ENCODE results near the gene HSD17B4.
"Not testable (repeated sequence)": the region's sequence is repeated elsewhere in the genome, so short reads cannot be mapped to it uniquely, and the experiment has no call there.

Gene HSD17B4

DNA sequence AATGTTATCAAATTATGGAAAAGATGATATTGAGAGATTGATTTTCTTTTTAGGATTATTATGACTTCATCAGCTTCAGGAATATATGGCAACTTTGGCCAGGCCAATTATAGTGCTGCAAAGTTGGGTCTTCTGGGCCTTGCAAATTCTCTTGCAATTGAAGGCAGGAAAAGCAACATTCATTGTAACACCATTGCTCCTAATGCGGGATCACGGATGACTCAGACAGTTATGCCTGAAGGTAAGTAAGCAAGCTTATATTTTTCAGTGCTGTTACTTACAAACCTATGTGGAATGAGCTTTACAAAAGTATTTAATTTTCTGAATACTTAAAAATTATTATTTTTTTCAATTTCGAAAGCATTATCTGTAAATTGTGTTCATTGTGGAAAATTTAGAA lies 26.5 kb downstream of the HSD17B4 start:
- in situ Hi-C loops (cut with HindIII; ENCODE audit: low sequenced_read_pairs): no loop called here

DNA sequence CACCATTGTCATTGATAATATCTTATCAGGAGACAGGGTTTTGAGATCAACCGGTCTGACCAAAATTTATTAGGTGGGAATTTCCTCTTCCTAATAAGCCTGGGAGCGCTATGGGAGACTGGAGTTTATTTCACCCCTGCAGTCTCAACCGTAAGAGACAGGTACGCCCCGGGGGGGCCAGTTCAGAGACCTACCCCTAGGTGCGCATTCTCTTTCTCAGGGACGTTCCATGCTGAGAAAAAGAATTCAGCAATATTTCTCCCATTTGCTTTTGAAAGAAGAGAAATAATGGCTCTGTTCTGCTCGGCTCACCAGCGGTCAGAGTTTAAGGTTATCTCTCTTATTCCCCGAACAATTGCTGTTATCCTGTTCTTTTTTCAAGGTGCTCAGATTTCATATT lies 28.3 kb downstream of the HSD17B4 start:
- in situ Hi-C loops (cut with HindIII; ENCODE audit: low sequenced_read_pairs): not testable (repeated sequence)

DNA sequence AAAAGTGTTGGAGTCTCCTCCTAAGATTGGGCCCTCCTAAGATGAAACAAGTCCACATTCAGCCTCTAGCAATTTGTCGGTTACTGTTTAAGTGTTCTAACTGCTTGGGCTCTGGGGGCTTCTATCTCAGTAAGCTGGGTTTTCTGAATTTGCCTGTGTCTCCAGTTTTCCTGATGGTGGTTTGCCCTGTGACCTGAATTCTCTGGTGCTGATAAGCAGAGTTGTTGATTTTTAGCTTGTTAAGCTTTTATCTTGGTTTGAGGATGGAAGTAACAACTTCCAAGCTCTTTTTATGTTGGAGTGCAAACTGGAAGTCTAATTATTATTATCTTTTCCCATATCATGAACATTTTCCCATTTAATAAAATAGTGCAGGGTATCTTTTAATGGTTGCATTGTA lies 30.9 kb downstream of the HSD17B4 start:
- in situ Hi-C loops (cut with HindIII; ENCODE audit: low sequenced_read_pairs): no loop called here

- in situ Hi-C loops (cut with HindIII; ENCODE audit: low sequenced_read_pairs): no loop called here
Observed at GRCh38 chr5:119484884-119485283, 32.6 kb downstream of the HSD17B4 start.

GRCh38 chr5:119501671-119502179 lies 49.4 kb downstream of the HSD17B4 start:
- in situ Hi-C loops (cut with HindIII; ENCODE audit: low sequenced_read_pairs): no loop called here

DNA sequence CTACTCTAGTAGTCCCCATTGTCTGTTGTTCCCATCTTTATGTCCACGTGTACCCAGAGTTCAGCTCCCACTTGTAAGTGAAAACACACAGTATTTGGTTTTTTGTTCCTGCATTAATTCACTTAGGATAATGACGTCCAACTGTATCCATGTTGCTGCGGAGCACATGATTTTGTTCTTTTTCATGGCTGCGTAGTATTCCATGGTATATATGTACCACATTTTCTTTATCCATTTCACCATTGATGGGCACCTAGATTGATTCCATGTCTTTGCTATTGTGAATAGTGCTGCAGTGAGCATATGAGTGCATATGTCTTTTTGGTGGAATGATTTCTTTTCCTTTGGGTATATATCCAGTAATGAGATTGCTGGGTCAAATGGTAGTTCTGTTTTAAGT lies 51.6 kb downstream of the HSD17B4 start:
- in situ Hi-C loops (cut with HindIII; ENCODE audit: low sequenced_read_pairs): not testable (repeated sequence)

GRCh38 chr5:119512277-119512676 lies 60.0 kb downstream of the HSD17B4 start:
- in situ Hi-C loops (cut with HindIII; ENCODE audit: low sequenced_read_pairs): no loop called here

- in situ Hi-C loops (cut with HindIII; ENCODE audit: low sequenced_read_pairs): no loop called here
Observed at GRCh38 chr5:119515192-119515591, 62.9 kb downstream of the HSD17B4 start.

- in situ Hi-C loops (cut with HindIII; ENCODE audit: low sequenced_read_pairs): not testable (repeated sequence)
Observed at GRCh38 chr5:119517115-119517514, 64.8 kb downstream of the HSD17B4 start.

DNA sequence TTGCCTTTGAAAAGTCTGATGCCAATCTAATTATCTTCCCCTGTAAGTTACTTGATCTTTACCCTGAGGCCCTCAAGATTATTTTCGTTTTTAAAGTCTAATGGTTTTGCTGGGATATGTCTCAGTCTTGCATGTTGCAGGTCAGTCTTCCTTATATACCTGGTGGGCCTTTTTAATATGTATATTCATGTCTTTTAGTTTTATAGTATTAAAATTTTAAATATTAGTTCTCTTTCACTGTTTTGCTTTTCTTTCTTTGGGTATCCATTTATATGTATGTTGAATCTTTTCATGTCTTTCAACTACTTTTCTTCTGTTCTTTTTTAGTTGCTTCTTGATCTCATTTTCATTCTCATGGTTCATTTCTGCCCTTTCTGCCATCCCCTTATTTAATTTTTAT lies 68.9 kb downstream of the HSD17B4 start:
- in situ Hi-C loops (cut with HindIII; ENCODE audit: low sequenced_read_pairs): no loop called here

GRCh38 chr5:119522841-119523240 lies 70.5 kb downstream of the HSD17B4 start:
- in situ Hi-C loops (cut with HindIII; ENCODE audit: low sequenced_read_pairs): no loop called here

GRCh38 chr5:119524485-119524884 lies 72.2 kb downstream of the HSD17B4 start:
- in situ Hi-C loops (cut with HindIII; ENCODE audit: low sequenced_read_pairs): no loop called here

DNA sequence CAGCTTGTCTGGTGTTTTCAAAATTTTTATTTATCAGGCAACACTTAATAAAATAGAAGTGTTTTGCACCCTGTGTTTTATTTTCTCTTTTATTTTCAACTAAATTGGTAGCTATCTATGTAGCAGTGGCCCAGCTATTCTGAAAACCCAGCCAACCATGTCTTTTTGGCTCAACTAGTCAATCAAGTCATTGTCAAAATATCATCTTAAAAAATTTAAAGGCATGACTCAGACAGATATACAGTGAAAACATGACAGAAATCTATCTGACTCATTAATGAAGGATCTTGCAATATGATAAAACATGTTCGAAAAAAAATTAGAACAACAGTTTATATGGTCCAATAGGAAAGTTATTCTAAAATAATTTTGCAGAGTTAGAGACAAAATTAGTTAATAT lies 75.1 kb downstream of the HSD17B4 start:
- in situ Hi-C loops (cut with HindIII; ENCODE audit: low sequenced_read_pairs): no loop called here

GRCh38 chr5:119529811-119530210 lies 77.5 kb downstream of the HSD17B4 start:
- in situ Hi-C loops (cut with HindIII; ENCODE audit: low sequenced_read_pairs): no loop called here

DNA sequence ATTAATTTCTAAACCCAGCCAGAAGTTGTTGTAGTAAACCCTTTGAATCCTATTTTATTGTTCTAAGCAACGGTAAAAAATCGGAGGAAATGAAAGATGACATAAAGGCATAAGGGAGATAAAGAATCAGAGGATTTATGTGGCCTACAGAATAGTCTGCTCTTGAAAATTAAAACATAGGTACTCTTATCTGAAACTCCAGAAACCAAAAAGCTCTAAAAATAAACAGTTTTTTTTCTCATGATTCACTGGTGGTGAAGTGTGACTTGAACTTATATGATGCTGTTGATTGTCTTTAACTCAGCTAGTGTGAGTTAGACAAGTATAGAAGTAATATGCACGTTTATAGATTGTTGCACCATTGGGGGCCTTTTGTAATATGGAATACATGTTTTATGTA lies 80.3 kb downstream of the HSD17B4 start:
- in situ Hi-C loops (cut with HindIII; ENCODE audit: low sequenced_read_pairs): no loop called here

DNA sequence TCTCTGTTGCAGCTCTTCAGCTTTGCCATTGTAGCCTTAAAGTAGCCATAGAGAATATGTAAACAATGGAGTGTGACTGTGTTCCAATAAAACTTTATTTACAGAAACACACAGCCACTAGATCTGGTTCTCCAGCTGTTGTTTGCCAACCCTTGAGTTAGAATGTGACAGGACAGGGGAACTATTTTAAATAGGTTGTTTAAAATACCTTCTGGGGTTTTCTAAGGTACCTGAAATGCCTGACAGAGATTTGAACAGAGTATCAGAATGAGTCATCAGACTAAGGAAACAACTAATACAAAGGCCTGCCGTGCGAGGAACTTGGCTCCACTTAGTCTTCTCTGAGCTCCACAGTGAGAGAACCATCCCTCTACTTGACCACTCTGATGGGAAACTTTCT lies 85.4 kb downstream of the HSD17B4 start:
- in situ Hi-C loops (cut with HindIII; ENCODE audit: low sequenced_read_pairs): no loop called here

GRCh38 chr5:119541716-119542115 lies 89.4 kb downstream of the HSD17B4 start:
- in situ Hi-C loops (cut with HindIII; ENCODE audit: low sequenced_read_pairs): no loop called here

DNA sequence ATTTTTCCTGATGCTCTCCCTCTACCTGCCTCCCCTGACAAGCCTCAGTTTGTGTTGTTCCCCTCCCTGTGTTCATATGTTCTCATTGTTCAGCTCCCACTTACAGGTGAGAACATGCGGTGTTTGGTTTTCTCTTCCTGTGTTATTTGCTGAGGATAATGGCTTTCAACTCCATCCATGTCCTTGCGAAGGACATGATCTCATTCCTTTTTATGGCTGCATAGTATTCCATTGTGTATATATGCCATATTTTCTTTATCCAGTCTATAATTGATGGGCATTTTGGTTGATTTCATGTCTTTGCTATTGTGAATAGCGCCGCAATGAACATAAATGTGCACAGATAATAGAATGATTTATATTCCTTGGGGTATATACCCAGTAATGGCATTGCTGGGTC lies 99.5 kb downstream of the HSD17B4 start:
- in situ Hi-C loops (cut with HindIII; ENCODE audit: low sequenced_read_pairs): no loop called here

DNA sequence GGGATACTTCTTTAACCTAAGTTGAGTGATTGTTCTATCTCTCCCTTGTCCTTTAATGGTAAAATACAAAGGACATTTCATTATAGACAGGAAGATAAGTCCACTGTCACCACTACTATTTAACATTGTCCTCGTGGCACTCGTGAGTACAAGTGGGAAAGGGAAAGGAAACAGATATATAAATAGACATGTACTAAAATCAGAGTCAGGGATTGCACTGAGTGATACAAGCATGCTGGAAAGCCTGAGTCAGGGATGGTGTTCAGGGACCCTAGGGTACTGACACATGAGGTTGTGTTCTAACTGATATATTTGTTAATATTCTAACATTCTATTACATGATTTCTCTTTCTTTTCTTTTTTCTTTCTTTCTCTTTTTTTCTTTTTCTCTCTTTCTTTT lies 102.3 kb downstream of the HSD17B4 start:
- in situ Hi-C loops (cut with HindIII; ENCODE audit: low sequenced_read_pairs): no loop called here

GRCh38 chr5:119570910-119571309 lies 118.6 kb downstream of the HSD17B4 start:
- in situ Hi-C loops (cut with HindIII; ENCODE audit: low sequenced_read_pairs): no loop called here

GRCh38 chr5:119578937-119579336 lies 126.6 kb downstream of the HSD17B4 start:
- in situ Hi-C loops (cut with HindIII; ENCODE audit: low sequenced_read_pairs): no loop called here

DNA sequence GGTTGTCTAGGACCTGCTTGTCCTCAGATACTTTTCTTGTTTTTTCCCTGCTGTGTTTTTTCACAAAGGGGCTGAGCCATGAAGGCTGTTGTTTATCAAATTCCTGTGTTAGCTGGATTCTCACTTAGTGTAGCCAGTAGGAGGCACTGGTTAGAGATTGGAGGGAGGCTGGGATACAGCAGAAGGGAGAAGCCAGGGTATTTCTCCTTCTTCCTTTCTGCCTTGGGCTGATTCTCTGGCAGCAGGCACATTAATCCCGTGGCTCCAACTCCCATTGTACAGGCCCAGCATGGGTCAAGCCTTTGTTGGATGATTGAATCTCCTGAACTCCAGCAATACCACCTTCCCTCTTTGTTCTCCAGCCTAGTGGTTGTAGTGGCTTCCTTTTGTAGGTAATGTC lies 130.7 kb downstream of the HSD17B4 start:
- in situ Hi-C loops (cut with HindIII; ENCODE audit: low sequenced_read_pairs): no loop called here

DNA sequence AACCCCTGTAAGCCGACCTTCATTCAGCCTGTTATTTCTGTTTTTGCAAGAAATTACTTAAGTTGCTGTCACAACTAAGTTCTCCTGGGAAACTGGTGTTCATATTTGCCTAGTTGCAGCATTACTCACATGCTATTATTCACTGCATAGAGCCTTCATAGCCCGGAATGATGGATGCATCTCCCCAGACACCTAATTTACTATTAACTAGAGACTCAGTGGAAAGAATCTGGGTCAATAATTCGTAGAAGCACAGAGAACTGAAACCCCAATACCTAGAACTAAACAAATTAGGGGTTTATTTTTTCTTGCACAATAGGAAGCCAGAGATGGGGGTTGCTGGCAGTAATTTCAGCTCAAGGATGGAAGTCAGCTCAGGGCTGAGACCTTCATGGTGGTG lies 131.4 kb downstream of the HSD17B4 start:
- in situ Hi-C loops (cut with HindIII; ENCODE audit: low sequenced_read_pairs): no loop called here
